HG02973 (cell line): Measurements from ENCODE around the gene HYI.
"Not testable (repeated sequence)": the region's sequence is repeated elsewhere in the genome, so short reads cannot be mapped to it uniquely, and the experiment has no call there.

ENCODE experiments used
- ATAC-seq: cut with Tn5 transposase; IDR thresholded peaks from one replicate; pipeline ENCODE4 v1.9.1; 2021; ENCODE audit warnings: moderate library complexity; ENCODE audit not compliant: unreplicated experiment

The HYI gene

DNA sequence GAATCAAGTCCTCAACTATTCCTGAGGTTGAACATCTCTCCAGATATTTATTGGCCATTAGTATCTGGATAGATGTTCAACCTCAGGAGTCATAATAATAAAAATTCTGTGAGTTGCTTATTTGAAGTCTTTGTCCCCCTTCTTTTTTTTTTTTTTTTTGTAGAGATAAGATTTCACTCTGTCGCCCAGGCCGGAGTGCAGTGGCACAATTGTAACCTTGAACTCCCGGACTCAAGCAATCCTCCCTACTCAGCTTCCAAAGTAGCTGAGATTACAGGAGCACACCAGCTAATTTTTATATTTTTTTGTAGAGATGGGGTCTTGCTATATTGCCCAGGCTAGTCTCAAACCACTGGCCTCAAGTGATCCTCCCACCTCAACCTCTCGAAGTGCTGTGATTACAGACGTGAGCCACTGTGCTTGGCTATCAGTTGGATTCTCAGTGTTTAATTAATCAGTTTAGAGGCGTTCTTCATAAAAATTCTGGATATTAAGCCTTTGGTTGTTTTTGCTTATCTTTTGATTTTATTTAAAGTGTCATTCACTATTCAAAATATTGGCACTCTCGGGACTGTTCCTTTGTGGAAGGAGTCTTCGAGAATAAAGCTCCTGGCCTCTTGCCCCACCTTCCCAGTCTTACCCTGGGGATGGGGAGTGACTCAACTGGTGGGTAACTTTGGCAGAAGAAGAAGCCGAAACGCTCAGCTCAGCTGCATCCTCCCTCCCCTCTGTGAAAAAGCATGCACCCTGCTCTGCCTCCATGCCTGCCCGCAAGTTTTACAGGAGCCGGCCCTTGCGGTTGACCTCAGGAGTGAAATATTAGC is 11.2 kb upstream of the HYI start:
- no peak for ATAC-seq

DNA sequence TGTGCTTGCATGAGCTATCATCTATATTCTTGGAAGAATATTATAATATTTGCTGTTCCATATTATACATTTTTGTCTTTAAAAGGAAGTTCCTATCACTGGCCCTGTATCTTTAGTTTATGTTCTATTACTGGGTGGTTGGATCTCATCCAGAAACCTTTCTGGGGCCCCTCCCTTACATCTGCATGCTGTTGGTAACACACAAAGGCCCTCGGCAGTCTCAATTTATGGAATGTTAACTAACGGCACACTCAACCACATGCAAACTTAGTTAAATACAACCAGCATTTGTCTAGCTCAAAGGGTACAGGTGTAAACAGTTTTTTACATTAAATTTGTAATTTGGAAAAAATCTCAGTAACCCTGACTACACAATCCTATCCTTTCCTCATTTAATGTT is 9.7 kb upstream of the HYI start:
- no peak for ATAC-seq

DNA sequence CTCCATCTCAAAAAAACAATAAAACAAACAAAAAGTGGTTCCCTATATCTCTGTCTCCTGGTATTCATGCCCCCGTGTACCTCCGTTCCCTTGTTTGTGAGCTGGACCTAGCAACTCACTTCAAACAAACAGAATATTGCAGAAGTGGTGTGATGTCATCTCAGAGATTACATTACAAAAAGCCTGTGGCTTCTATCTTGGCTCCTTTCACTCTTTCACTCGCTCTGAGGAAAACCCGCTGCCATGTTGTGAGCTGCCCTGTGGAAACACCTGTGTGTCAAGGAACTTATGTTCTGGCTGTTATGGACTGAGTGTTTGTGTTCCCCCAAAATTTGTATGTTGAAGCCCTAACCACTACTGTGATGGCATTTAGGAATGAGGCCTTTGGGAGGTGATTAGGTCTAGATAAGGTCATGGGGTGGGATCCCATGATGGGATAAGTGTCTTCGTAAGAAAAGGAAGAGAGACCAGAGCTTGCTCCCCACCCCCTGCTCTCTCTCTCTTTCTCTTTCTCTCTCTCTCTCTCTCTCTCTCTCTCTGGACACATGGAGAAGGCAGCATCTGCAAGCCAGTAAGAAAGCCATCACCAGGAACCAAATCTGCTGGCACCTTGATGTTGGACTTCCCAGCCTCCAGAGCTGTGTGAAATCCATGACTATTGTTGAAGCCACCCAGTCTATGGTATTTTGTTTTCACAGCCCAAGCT is 7.4 kb upstream of the HYI start:
- no peak for ATAC-seq

DNA sequence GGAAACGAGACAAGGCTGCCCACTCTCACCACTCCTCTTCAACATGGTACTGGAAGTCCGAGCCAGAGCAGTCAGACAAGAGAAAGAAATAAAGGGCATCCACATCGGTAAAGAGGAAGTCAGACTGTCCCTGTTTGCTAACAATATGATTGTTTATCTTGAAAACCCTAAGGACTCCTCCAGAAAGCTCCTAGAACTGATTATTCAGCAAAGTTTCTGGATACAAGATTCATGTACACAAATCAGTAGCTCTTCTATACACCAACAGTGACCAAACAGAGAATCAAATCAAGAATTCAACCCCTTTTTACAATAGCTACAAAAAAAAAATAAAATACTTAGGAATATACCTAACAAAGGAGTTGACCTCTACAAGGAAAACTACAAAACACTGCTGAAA is 4.6 kb upstream of the HYI start:
- not testable (repeated sequence) for ATAC-seq

DNA sequence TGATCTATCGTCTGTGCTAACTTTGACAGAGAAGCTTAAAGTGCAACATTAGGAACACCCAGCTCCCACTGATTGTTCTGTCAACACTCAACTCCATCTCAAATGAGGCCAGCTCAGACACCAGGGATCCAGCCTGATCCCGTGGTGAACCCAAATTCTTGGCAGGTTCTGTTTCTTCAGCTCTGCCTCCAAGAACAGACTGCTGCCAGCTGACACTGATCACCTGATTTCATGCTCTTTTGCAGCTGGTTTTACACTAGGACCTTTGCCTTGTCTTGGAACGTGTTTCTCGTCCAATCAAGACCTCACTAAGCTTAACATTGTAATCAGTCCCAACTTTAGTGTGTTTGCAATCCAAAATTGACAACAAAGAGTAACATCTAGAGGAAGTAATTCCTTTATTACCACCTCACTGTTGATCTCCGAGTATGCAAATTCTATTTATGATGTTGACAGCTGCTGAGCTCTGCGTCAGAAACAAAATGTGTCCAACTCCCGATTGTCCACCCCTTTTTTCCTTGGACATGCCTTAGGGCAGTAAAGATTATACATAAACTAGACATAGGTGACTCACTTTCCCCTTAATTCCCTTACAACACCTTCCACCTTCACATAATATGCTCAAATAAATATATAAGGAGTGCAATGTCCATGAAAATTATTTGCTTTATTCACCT is 1.6 kb upstream of the HYI start:
- ATAC-seq = no peak

DNA sequence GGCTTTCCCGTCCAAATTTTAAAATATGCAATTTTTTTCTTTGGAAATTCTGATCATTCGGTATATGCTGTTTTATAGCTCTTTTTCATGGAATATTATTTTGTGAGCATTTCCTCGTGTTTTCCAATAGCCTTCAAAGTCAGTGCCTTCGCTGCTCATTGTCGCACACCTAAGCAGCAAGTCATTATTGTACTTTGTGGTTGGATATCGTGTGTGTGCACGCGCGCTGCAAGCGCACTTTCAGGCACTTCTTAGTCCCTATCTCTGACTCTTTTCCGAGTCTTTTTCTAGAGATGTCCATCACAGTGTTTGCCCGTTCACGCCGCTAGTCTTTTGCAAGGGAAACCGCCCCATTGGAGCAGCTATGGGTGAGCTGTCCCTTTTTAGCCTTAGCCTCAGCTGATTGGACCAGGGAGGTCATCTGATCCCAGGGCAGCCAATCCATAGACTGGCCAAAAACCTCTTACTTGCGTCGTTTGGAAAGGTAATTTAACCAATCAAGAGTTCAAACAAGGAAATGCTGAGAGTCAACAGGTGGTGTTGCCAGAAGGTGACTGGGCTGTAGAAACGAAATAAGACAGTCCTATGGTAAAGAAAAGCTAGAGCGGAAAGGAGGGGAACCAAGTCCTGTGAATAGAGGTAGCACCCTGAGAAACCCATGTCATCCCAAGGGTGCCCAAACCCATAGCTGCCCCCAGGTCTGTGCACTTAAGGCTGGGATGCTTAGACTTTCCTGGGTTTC is 710 bp upstream of the HYI start:
- ATAC-seq = no peak

DNA sequence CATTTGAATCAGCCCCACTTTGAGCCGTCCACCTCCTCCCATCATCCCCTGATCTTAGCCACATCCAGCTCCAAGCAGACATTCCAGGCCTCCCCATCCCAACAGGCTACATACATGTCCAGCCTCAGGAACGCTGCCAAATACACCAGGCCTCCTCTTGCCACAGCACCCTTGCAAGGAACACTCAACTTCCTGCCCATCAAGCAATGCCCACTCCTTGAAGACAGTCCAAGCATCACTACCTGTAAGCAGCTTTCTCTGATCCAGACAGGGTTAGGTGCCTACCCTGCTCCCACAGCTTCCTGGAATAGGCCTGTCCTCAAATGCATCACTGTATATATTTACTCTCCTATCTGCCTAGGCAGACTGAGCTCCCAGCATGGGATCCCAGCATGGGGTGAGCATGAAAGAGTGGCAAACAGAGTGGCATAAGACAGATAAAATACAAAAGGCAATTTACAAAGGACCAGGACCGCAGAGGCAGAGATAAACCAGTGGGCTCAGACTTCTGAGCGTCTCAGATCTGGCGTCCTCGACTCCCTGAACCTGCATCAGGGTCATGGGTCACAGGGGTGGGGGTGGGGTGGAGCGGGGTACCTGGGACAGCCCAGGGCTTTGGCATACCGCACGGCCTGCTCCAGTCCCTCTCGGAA is 816 bp downstream of the HYI start:
- ATAC-seq = no peak

DNA sequence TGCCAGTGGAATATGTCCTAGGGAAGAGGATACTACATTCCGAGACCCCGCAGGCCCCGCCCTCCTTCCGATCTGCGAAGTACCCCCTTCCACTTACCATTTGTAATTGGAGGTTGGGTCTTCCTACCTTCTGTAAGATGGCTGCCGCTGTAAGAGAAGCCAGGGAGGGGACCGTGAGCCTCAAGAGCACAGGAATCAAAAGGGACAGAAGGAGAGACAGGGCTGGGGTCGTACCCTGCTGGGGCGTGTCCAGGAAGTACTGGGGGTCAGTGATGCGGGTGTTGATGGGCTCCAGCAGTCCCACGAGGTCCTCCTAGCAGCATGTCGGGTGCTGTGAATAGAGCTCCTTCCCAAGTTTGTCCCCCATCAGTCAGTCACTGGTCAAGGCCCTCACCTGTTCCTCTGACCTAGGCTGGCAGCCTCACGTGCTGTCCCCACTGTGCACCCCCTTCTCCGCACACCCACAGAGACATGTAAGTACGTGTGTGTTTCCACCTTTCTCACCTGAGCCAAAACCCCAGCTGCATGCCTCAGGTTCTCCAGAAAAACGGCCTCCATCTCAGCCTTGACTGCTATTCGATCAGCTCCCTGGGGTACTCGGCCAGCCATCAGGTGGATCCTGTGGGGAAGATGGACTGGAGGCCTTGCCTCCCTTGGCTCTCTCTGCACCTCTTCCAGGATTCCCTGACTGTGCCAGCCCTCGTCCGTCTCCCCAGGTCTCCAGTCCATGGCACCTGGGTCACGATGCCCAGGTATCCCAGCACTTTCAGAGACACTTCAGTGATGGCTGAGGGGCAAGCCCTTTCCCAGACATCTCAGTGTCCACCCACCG is 1.8 kb downstream of the HYI start:
- no peak for ATAC-seq

DNA sequence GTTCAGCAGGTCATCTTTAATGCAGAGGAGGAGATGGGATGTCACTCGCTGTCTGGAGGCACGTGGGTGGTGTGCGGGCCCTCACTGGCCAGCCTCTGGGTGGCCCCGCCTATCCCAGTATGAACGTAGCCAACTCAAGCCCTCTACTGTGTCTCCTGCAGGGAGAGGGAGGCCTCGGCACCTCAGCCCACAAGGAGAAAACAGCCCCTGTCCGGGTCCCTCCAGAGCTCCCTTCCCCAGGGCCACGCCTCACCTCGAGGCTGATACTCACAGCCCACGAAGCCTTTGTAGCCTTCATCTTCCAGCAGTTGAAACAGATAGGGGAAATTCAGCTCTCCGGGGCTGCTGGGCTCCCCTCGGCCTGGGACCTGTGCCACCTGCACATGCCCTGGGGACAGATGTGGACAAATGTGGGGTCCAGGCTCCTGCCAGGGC is 2.6 kb downstream of the HYI start:
- ATAC-seq = no peak

DNA sequence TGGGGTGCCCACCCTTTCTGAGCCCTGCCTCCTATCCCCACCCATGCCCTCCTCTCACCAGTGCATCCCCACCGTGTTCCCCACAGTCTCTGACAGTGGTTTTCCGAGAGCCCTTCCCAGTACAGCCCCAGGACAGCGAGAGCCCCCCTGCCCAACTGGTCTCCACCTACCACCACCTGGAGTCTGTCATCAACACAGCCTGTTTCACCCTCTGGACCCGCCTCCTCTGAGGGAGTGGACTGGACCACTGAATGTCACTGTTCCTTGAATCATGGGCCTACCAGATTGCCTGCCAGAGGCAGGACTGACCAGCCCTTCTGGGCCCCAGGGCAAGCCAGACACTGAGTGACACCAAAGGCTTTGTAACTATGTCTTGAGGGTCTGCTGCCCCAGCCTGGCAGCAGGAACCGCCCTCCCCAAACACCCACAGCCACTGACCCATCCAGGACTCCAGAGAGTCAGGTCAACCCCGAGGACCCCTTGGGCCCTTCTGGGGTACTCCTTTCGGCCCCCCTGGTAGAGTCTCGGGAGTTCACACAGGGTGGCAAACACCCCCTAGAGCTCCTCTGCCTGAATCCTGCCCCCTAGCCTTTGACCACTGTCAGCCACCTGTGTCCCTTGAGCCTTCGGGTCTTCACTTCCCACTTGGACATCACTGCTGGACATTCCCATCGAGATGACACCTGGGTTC is 3.3 kb downstream of the HYI start:
- no peak for ATAC-seq

DNA sequence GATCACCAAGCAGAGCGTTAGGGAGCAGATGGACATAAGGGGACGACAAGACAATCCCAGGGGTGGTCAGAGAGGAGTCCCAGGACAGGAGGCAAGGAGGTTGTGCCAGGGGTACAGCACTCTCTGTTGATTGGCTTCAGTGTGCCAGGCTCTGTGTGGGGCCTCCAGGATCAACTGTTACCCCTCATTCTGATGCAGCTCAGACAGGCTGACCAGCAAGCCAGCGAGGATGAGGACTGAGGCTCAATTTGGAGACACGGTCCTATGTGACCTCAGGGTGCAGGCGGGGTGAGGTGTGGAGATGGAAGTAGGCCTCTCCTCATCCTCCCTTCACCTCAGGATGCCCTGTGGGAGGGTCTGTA is 4.0 kb downstream of the HYI start:
- ATAC-seq = no peak

DNA sequence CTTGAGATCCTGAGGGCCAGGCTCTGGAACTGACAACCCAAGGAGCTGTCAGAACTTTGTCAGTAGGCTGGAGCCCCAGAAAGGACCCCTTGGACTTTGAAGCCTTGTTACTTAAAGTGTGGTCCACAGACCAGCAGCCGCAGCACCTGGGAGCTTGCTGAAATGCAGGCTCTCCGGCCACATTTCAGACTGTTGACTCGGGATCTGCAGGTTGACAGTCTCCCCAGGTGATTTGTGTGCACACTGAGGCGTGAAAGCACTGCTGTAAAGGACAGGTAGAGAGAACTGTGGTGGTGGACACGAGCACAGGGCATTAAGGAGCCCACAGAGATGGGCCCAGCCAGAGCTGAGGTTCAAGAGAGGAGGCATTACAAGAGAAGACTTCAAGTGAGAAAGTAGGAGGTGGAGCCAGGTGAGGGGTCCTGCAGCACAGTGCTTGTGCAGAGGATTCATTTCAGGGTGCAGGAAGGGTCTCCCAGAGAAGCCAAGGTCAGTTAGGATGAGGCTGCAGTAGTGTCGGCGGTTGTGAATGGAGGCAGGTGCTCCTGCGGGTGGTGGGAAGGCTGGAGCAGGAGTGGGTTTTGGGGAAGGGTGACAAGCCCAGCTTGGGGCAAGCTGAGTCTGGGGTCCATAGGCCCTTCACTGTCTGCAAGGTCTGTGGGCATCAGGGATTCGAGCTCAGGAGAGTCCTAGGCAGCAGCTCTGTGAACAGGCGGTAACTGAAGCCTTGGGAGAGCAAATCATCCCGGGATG is 4.6 kb downstream of the HYI start:
- no peak for ATAC-seq

DNA sequence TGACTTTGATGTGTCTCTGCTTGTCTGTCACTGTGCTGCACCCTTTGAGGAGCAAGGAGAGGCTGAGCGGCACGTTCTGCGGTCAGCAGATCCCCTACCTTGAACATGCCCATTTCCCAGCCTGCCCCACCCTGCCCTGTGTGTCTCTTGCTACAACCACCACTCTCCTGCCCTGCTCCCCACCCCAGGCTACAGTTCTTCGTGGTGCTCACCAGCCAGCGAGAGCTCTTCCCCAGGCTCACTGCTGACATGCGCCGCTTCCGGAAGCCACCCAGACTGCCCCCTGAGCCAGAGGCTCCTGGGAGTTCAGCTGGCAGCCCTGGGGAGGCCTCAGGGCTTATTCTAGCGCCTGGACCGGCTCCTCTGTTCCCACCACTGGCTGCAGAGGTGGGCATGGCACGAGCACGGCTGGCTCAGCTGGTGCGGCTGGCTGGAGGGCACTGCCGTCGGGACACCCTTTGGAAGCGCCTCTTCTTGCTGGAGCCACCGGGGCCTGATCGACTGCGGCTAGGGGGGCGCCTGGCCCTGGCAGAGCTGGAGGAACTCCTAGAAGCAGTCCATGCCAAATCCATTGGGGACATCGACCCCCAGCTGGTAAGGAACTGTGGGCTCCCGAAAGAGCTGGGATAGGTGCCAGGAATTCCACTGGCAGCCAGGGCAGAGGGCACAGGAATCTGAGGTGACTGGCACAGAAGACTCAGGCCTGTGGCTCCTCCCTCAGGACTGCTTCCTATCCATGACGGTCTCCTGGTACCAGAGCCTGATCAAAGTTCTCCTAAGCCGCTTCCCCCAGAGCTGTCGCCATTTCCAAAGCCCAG is 5.6 kb downstream of the HYI start:
- no peak for ATAC-seq

DNA sequence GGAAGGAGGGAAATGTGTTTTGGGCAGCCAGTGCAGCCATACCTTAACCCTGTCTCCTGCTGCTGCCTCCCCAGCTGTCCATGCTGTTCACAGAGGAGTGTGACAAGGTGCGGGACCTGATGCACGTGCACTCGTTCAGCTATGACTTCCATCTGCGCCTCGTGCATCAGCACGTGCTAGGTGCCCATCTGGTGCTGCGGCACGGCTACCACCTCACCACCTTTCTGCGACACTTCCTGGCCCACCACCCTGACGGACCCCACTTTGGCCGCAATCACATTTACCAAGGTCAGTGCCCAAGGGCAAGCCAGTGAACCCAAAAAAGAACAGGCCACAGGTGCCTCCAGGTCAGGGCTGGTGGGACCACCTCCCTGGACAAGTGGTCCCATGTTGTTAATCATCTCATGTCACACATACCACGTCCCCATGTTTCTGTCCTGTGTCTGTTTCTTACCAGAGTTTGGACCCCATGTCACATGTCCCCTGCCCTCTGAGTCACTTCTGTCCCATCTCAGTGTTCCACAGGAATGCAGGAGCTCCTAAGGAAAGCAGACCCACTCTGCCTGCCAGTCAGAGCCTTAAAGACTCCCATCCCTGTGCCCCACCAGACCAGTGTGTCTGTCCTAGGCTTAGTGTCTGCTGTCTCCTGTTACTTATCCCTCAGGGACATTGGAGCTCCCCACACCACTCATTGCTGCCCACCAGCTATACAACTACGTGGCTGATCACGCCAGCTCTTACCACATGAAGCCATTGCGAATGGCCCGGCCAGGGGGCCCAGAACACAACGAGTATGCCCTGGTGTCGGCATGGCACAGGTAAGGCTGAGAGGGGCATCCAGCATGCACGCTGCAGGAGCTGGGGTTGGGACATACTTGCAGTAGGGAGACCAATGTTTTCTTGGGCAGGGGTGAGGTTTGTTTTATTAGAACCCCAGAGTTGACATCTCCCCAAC is 6.6 kb downstream of the HYI start:
- no peak for ATAC-seq

DNA sequence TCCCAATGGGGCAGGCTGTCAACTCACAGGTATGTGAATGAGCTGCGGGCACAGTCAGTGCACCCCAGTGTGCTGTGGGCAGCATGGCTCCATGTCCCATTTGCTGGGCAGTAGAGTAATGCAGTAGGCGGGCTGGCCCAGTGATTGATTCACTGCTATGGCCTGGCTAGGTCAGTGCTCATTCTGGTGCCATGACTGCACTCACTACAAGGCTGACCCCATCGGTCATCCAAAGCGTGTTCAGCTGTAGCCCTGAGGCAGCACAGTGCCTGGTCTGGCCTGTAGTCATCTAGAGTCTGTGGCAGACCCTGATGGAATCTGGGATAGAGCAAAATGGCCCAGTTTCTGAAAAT is 7.4 kb downstream of the HYI start:
- ATAC-seq = no peak

DNA sequence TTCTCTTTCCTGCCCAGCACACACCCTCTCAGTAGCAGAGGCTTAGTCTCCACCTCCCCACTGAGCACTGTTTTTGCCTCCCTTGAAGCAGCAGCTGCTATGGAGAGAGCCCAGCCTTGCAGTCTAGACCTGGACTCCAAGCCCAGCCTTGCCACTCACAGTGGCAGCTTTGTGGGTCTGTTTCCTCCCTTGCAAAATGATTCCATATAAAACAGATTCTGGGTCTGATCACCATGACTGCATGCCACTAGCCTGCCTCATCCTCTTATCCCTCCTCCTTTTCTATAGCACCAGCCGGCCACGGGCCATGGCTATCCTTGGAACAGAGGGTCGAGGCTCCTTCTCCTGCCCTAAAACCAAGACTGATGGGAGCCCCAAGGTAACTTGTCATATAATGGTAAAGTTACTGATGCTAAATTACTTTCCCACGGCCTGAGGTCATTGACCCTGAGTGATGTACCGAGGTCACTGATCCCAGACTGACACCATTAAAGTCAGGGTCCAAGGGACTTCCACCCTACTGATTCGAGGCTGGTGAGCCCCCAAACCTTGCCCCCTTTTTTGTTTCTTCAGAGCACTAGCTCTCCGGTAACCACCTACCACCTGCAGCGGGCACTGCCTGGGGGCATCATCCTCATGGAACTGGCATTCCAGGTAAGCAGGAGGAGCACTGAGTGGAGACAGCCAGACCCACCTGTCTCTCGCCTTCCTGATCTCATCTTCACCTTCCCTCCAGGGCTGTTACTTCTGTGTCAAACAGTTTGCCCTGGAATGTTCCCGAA is 7.9 kb downstream of the HYI start:
- no peak for ATAC-seq
